Endothelial cell of umbilical vein (primary cell): ENCODE measurements around the gene NKX6-2.

Experiments
- EZH2 ChIP-seq: IDR thresholded peaks from 2 replicates; pipeline ENCODE4 v1.6.1; 2012; ENCODE audit warnings: borderline replicate concordance, low read depth, mild to moderate bottlenecking, moderate library complexity, low read length, inconsistent platforms; ENCODE audit not compliant: severe bottlenecking
- FOS ChIP-seq: IDR thresholded peaks from 2 replicates; pipeline ENCODE4 v1.6.1; 2011; ENCODE audit warnings: mild to moderate bottlenecking, low read length, moderate library complexity, borderline replicate concordance; ENCODE audit not compliant: insufficient read depth
- GATA2 ChIP-seq: IDR thresholded peaks from 2 replicates; pipeline ENCODE4 v1.7.0; 2011; ENCODE audit warnings: low read depth, mild to moderate bottlenecking, moderate library complexity, mixed read lengths, low read length; ENCODE audit not compliant: insufficient read length, insufficient read depth
- MYC ChIP-seq: IDR thresholded peaks from one replicate; pipeline ENCODE4 v1.6.1; 2011; ENCODE audit warnings: mild to moderate bottlenecking, low read depth, low read length
- POLR2A ChIP-seq: IDR thresholded peaks from 2 replicates; pipeline ENCODE4 v1.6.1; 2012; ENCODE audit warnings: low read depth, mild to moderate bottlenecking, control low read depth, low read length
- POLR2AphosphoS5 ChIP-seq: IDR thresholded peaks from 2 replicates; pipeline ENCODE4 v1.6.1; 2012; ENCODE audit warnings: low read depth, mild to moderate bottlenecking, control low read depth, low read length, moderate library complexity; ENCODE audit not compliant: insufficient read depth
- TF ChIP-seq, protein P1 (sequence below), 2 donors: IDR thresholded peaks; 1 replicate in 1 of 2; 2 replicates in 1 of 2; pipeline ENCODE4 v1.5.1; 2011; ENCODE audit warnings: low read length in 2 of 2, mild to moderate bottlenecking in 2 of 2, moderate library complexity in 2 of 2, control low read depth in 1 of 2, inconsistent platforms in 1 of 2, low read depth in 1 of 2; ENCODE audit not compliant: insufficient read depth in 1 of 2; ENCODE audit errors: extremely low read depth in 1 of 2
- TF ChIP-seq, protein P2 (sequence below): IDR thresholded peaks from 2 replicates; pipeline ENCODE4 v1.6.1; 2011; ENCODE audit not compliant: insufficient read depth, insufficient read length

DNA sequence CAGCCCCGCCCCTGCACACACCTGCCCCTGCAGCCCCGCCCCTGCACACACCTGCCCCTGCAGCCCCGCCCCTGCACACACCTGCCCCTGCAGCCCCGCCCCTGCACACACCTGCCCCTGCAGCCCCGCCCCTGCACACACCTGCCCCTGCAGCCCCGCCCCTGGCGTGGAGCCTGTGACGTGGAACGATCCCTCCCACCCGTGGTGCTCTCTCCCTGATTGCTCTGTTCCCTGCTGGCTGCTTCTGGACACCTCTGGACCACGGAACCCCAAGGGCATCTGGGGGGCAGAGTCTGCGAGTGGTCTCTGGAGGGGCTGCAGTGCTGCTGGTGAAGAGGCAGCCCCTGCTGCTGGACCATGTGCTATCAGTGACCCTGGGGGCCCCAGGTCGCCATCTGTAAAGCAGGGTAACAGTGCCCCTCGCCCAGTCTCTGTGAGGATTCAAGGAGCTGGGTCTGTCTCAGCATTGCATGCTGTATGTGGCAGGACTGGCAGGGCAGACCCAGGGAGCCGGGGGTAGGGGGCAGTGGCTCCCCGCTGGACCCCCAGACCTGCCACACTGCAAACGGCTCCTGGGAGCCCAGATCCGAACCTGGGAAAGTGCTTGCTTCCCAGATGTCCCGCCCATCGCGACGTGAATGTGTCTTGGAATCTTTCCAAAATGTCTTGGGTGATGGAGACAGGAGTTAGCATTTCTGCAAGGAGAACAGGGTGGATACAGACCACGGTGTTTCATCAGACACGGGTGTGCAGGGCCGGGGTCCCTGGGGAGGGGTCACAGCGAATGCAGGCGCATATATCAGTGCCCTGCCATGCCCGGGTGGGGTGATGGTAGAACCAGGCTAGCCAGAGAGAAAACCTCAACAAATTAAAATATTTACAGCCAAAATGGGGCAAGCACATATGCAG is 27.9 kb upstream of the NKX6-2 start:
- TF ChIP-seq, protein P1, sequence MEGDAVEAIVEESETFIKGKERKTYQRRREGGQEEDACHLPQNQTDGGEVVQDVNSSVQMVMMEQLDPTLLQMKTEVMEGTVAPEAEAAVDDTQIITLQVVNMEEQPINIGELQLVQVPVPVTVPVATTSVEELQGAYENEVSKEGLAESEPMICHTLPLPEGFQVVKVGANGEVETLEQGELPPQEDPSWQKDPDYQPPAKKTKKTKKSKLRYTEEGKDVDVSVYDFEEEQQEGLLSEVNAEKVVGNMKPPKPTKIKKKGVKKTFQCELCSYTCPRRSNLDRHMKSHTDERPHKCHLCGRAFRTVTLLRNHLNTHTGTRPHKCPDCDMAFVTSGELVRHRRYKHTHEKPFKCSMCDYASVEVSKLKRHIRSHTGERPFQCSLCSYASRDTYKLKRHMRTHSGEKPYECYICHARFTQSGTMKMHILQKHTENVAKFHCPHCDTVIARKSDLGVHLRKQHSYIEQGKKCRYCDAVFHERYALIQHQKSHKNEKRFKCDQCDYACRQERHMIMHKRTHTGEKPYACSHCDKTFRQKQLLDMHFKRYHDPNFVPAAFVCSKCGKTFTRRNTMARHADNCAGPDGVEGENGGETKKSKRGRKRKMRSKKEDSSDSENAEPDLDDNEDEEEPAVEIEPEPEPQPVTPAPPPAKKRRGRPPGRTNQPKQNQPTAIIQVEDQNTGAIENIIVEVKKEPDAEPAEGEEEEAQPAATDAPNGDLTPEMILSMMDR (IDR thresholded peaks at IDR 0.05; ENCODE audit: extremely low read depth in 1 of 2, insufficient read depth in 1 of 2, low read depth in 1 of 2, low read length in 2 of 2): no peak
- TF ChIP-seq GATA2 (no peak), EZH2 (no peak), POLR2A (no peak), MYC (no peak), FOS (no peak), POLR2AphosphoS5 (no peak)
- TF ChIP-seq, protein P2, sequence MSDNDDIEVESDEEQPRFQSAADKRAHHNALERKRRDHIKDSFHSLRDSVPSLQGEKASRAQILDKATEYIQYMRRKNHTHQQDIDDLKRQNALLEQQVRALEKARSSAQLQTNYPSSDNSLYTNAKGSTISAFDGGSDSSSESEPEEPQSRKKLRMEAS: no peak
